Neural cell (in vitro differentiated cells): ENCODE measurements around the gene F8A2. TPM values are rescaled to one million over a fixed set of nuclear protein-coding genes. Genes with fewer than 3 reads are reported as not detected.
"Not testable (repeated sequence)": the region's sequence is repeated elsewhere in the genome, so short reads cannot be mapped to it uniquely, and the experiment has no call there.

ENCODE experiments used
- H2AFZ ChIP-seq: fragments of 200-600, 300-800 bp; sonication (generic), shearing (Covaris generic); 2 replicates; pipeline ENCODE4 v1.6.0; 2014; ENCODE audit warnings: low read depth, mild to moderate bottlenecking, antibody characterized with exemption, low read length, moderate library complexity
- H3F3A ChIP-seq: fragments of 200-600 bp; shearing (Covaris generic); 2 replicates; pipeline ENCODE4 v1.6.1; 2016; ENCODE audit warnings: mild to moderate bottlenecking, moderate library complexity, mixed read lengths, antibody characterized with exemption, low read length; ENCODE audit not compliant: insufficient read depth, poor library complexity, severe bottlenecking
- H3K27ac ChIP-seq: fragments of 200-600, 300-800 bp; sonication (generic), shearing (Covaris generic); 2 replicates; pipeline ENCODE4 v1.5.1; 2014; ENCODE audit warnings: mild to moderate bottlenecking, low read length, moderate library complexity
- H3K27me3 ChIP-seq: fragments of 300-800, 200-600 bp; sonication (generic), shearing (Covaris generic); 2 replicates; pipeline ENCODE4 v1.6.0; 2014; ENCODE audit warnings: mild to moderate bottlenecking, low read depth, low read length, moderate library complexity; ENCODE audit not compliant: insufficient read depth
- H3K36me3 ChIP-seq: fragments of 300-800, 200-600 bp; sonication (generic), shearing (Covaris generic); 2 replicates; pipeline ENCODE4 v1.5.1; 2014; ENCODE audit warnings: mild to moderate bottlenecking, antibody characterized with exemption, low read length, moderate library complexity; ENCODE audit not compliant: insufficient read depth
- H3K4me2 ChIP-seq: fragments of 300-800, 200-600 bp; sonication (generic), shearing (Covaris generic); 2 replicates; pipeline ENCODE4 v1.6.0; 2014; ENCODE audit warnings: mild to moderate bottlenecking, low read length
- H3K4me3 ChIP-seq: fragments of 300-800, 200-600 bp; sonication (generic), shearing (Covaris generic); 2 replicates; pipeline ENCODE4 v1.5.1; 2014; ENCODE audit warnings: mild to moderate bottlenecking, low read length, moderate library complexity
- H3K79me2 ChIP-seq: fragments of 200-600 bp; shearing (Covaris generic); replicated peaks from 2 replicates; pipeline ENCODE4 v1.6.0; 2014; ENCODE audit warnings: mild to moderate bottlenecking, low read length, moderate library complexity; ENCODE audit not compliant: insufficient read depth
- H3K9ac ChIP-seq: fragments of 300-800, 200-600 bp; sonication (generic), shearing (Covaris generic); 2 replicates; pipeline ENCODE4 v1.6.1; 2016; ENCODE audit warnings: mild to moderate bottlenecking, low read length, mixed read lengths
- H3K9me2 ChIP-seq: fragments of 200-600 bp; shearing (Covaris generic); 2 replicates; pipeline ENCODE4 v1.6.1; 2016; ENCODE audit warnings: mild to moderate bottlenecking, low read length, mixed read lengths; ENCODE audit not compliant: insufficient read depth
- H3K9me3 ChIP-seq: fragments of 200-600, 300-800 bp; sonication (generic), shearing (Covaris generic); 2 replicates; pipeline ENCODE4 v1.6.1; 2016; ENCODE audit warnings: mild to moderate bottlenecking, mixed run types, low read length, moderate library complexity, mixed read lengths
- H4K20me1 ChIP-seq: fragments of 200-600 bp; shearing (Covaris generic); 2 replicates; pipeline ENCODE4 v1.6.1; 2016; ENCODE audit warnings: mild to moderate bottlenecking, mixed run types; ENCODE audit not compliant: insufficient read depth
- CTCF ChIP-seq: fragments of 450-650 bp; IDR thresholded peaks from 2 replicates; pipeline ENCODE4 v1.5.1; 2014; ENCODE audit warnings: antibody characterized with exemption, mild to moderate bottlenecking, moderate library complexity; ENCODE audit not compliant: poor library complexity, severe bottlenecking
- EP300 ChIP-seq: fragments of 450-650 bp; conservative IDR thresholded peaks from 2 replicates; pipeline ENCODE4 v1.6.1; 2014; ENCODE audit warnings: antibody characterized with exemption, mild to moderate bottlenecking, moderate library complexity; ENCODE audit not compliant: poor library complexity, severe bottlenecking
- EZH2 ChIP-seq: fragments of 200-600, 300-800 bp; shearing (Covaris generic), sonication (generic); IDR thresholded peaks from 2 replicates; pipeline ENCODE4 v1.6.1; 2014; ENCODE audit warnings: antibody characterized with exemption, low read length, borderline replicate concordance, mild to moderate bottlenecking; ENCODE audit not compliant: insufficient read depth, poor library complexity, severe bottlenecking
- MXI1 ChIP-seq: fragments of 450-650 bp; conservative IDR thresholded peaks from 2 replicates; pipeline ENCODE4 v1.6.1; 2014; ENCODE audit warnings: antibody characterized with exemption, mild to moderate bottlenecking; ENCODE audit not compliant: poor library complexity, severe bottlenecking
- POLR2AphosphoS5 ChIP-seq: IDR thresholded peaks from 2 replicates; pipeline ENCODE4 v1.6.1; 2012
- RAD21 ChIP-seq: fragments of 450-650 bp; conservative IDR thresholded peaks from 2 replicates; pipeline ENCODE4 v1.6.1; 2014; ENCODE audit warnings: antibody characterized with exemption, mild to moderate bottlenecking, moderate library complexity
- SMC3 ChIP-seq: fragments of 450-650 bp; conservative IDR thresholded peaks from 2 replicates; pipeline ENCODE4 v1.6.1; 2014; ENCODE audit warnings: antibody characterized with exemption, mild to moderate bottlenecking, moderate library complexity; ENCODE audit not compliant: poor library complexity
- TAF1 ChIP-seq: IDR thresholded peaks from 2 replicates; pipeline ENCODE4 v1.6.1; 2012; ENCODE audit warnings: low read depth
- polyA plus RNA-seq: library from polyadenylated mRNA; depleted of rRNA; stranded (reverse); fragments of >200 nt; gene quantifications from 2 replicates; pipeline ENCODE4 v1.2.3, GENCODE V29; 2014
- TF ChIP-seq, protein P1 (sequence below): IDR thresholded peaks from 2 replicates; pipeline ENCODE4 v1.6.1; 2012; ENCODE audit warnings: borderline replicate concordance

Gene F8A2
- polyA plus RNA-seq, 1 donor from 2014 or later = not detected

DNA sequence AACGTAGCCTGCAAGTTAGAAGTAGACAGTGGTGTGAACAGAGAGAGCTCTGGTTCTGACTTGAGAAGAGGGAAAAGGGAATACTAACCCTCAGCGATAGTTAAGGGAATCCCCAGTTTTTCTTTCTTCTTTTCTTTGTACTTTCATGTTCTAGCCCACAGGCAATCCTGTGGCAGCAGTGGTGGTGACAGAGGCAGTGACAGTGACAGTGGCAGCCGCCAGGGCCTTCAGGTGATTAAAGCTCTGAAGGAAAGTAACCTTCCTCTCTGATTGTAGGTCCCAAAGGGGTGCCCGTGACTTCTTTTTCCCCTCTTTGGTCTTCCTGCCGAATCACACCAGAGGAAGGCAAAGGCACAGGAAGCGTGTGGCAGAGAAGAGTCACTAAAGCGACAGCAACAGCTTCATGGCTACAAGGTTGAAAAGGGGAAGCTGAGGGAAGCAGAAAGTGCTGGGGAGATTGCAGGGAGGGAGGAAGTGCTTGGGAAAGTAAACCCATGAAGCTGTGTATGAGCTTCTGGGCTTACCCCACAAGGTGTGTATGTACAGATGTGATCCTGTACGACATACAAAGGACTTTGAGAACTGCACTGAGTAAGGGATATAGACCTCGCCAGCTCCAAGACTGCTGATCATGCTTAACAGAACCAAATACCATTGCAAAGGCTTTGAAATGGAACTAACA is 8.0 kb upstream of the F8A2 start:
- not testable (repeated sequence) for H3K4me3 ChIP-seq, H2AFZ ChIP-seq, H3K36me3 ChIP-seq, H3K79me2 ChIP-seq, H3K27ac ChIP-seq, H3K4me2 ChIP-seq, H3K9me2 ChIP-seq, H3F3A ChIP-seq, H4K20me1 ChIP-seq, H3K9ac ChIP-seq, H3K9me3 ChIP-seq, H3K27me3 ChIP-seq

GRCh38 chrX:155379802-155380201 is 2.1 kb upstream of the F8A2 start:
- not testable (repeated sequence) for H3K27me3 ChIP-seq, H3K36me3 ChIP-seq, H3K9me2 ChIP-seq, H2AFZ ChIP-seq, H3K79me2 ChIP-seq, H3K9ac ChIP-seq, H3K9me3 ChIP-seq, H3K4me3 ChIP-seq, H4K20me1 ChIP-seq, H3K4me2 ChIP-seq, H3F3A ChIP-seq, H3K27ac ChIP-seq

GRCh38 chrX:155382529-155382967 is 653 bp downstream of the F8A2 start:
- not testable (repeated sequence) for H3K79me2 ChIP-seq, H2AFZ ChIP-seq, H3K9me2 ChIP-seq, H3K9me3 ChIP-seq, H3K4me3 ChIP-seq, H3K9ac ChIP-seq, H3K4me2 ChIP-seq, H3K27me3 ChIP-seq, H3K27ac ChIP-seq, H3F3A ChIP-seq, H3K36me3 ChIP-seq, H4K20me1 ChIP-seq

- Histone ChIP-seq H3K4me2 (no peak overlapping the region), H3F3A (no peaks in the 10 kb centered on the region), H4K20me1 (no peaks in the 10 kb centered on the region), H3K4me3 (no peak overlapping the region), H3K79me2 (no peaks in the 10 kb centered on the region), H3K9me2 (no peaks in the 10 kb centered on the region), H3K27me3 (no peaks in the 10 kb centered on the region), H3K9me3 (no peaks in the 10 kb centered on the region), H3K9ac (no peak overlapping the region), H3K36me3 (no peaks in the 10 kb centered on the region), H2AFZ (no peak overlapping the region), H3K27ac (no peak overlapping the region)
- TF ChIP-seq EP300 (no peak), TAF1 (no peak), CTCF (no peak), RAD21 (no peak), EZH2 (no peak), POLR2AphosphoS5 (no peak), MXI1 (no peak), SMC3 (no peak)
- TF ChIP-seq, protein P1, sequence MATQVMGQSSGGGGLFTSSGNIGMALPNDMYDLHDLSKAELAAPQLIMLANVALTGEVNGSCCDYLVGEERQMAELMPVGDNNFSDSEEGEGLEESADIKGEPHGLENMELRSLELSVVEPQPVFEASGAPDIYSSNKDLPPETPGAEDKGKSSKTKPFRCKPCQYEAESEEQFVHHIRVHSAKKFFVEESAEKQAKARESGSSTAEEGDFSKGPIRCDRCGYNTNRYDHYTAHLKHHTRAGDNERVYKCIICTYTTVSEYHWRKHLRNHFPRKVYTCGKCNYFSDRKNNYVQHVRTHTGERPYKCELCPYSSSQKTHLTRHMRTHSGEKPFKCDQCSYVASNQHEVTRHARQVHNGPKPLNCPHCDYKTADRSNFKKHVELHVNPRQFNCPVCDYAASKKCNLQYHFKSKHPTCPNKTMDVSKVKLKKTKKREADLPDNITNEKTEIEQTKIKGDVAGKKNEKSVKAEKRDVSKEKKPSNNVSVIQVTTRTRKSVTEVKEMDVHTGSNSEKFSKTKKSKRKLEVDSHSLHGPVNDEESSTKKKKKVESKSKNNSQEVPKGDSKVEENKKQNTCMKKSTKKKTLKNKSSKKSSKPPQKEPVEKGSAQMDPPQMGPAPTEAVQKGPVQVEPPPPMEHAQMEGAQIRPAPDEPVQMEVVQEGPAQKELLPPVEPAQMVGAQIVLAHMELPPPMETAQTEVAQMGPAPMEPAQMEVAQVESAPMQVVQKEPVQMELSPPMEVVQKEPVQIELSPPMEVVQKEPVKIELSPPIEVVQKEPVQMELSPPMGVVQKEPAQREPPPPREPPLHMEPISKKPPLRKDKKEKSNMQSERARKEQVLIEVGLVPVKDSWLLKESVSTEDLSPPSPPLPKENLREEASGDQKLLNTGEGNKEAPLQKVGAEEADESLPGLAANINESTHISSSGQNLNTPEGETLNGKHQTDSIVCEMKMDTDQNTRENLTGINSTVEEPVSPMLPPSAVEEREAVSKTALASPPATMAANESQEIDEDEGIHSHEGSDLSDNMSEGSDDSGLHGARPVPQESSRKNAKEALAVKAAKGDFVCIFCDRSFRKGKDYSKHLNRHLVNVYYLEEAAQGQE = no peak
Observed at GRCh38 chrX:155389634-155390033, 7.7 kb downstream of the F8A2 start.

GRCh38 chrX:155394747-155395276 is 12.9 kb downstream of the F8A2 start:
- H3K79me2 ChIP-seq, H3K9me2 ChIP-seq, H2AFZ ChIP-seq, H3K4me3 ChIP-seq, H3K27ac ChIP-seq, H3K36me3 ChIP-seq, H4K20me1 ChIP-seq, H3K9ac ChIP-seq, H3K27me3 ChIP-seq, H3K9me3 ChIP-seq, H3F3A ChIP-seq, H3K4me2 ChIP-seq: not testable (repeated sequence)
